Stimulated activated naive CD8-positive, alpha-beta T cell treated with anti-CD3 and anti-CD28 coated beads, Interleukin-15, amount 100 ng/mL, for 72 hours (primary cell): ENCODE results near the gene TSHZ2.
"Not testable (repeated sequence)": the region's sequence is repeated elsewhere in the genome, so short reads cannot be mapped to it uniquely, and the experiment has no call there.

Source experiments
- ATAC-seq: fragments of 150-1000 bp; cut with Tn5 transposase; 2 replicates; pipeline ENCODE4 v1.10.0; 2021; ENCODE audit warnings: mild to moderate bottlenecking, moderate library complexity
- DNase-seq, 2 donors: peaks; one replicate each; pipeline ENCODE4 v3.0.0; 2021 to 2022
- H3K27ac Mint-ChIP-seq, 2 donors: one replicate each; pipeline ENCODE4 v1.8.0; 2022; ENCODE audit warnings: mild to moderate bottlenecking in 2 of 2, mixed read lengths in 2 of 2, moderate library complexity in 2 of 2
- H3K27me3 Mint-ChIP-seq: one replicate; pipeline ENCODE4 v1.8.0; 2022; ENCODE audit warnings: mixed read lengths
- H3K4me1 Mint-ChIP-seq: one replicate; pipeline ENCODE4 v1.8.0; 2022; ENCODE audit warnings: mild to moderate bottlenecking, mixed read lengths
- H3K4me3 Mint-ChIP-seq, 2 donors: one replicate each; pipeline ENCODE4 v1.8.0; 2022; ENCODE audit warnings: mild to moderate bottlenecking in 2 of 2, mixed read lengths in 2 of 2, moderate library complexity in 1 of 2
- H3K9me3 Mint-ChIP-seq, 2 donors: one replicate each; pipeline ENCODE4 v1.8.0; 2022; ENCODE audit warnings: mixed read lengths in 2 of 2

TSHZ2 gene

DNA sequence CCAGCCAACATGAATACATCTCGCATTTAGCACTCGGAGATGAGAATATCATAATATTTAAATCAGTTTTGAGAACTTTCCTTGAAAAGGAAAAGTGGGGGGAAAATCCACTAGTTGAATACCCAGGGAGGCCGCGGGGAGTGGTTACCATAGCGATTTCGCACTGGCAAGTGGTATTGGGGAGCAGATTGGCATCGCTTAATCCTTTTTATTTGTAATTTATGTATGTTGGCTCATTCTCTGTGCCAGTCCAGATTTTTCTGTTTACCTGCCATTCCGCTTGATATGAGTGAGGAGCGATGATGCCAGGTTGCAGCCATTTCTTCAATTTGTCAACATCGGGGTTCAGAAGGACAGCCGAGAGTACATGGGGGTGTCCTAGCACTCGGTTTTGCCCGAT lies 329.7 kb downstream of the TSHZ2 start:
- no peak for ATAC-seq
- H3K27me3 Mint-ChIP-seq: peaks cover 5% of the 10 kb centered on the region
- H3K9me3 Mint-ChIP-seq: no peaks in the 10 kb centered on the region
- H3K4me1 Mint-ChIP-seq: no peaks in the 10 kb centered on the region
- no peak overlapping the region for H3K4me3 Mint-ChIP-seq
- DNase-seq: no peak
- no peak overlapping the region for H3K27ac Mint-ChIP-seq

DNA sequence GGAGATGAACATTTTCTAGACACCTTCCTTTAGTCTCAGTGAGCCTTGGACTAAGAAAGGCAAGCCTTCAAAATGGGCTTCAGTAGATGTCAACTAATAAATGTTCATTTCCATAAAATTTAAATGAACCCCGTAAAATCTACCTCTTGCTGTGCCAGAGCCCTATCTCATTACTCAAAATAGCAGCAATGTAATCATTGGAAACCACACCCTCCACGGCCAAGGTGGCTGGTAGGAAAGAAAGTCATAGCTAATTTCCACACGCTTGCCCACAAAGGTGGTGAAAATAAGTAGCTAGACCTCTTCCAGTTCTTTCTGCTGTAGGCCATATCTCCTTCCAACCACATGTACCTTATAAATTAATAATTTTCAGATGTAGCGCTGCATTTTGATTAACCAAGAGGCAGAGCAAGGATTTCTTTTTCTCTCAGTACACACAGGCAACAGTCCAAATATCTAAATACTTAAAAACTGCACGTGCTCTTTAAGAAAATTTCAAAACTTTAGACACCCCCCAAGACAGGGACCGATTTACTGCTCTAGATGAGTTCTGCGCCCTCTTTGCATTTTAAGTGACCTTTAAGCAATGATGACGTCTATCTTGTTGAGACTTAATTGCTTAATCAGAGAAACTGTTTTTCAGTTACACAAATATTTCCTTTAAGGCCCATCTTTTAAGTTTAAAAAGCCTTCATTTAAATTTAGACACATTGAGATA lies 330.7 kb downstream of the TSHZ2 start:
- Mint-ChIP-seq H3K4me1 (no peaks in the 10 kb centered on the region), H3K27ac (no peak overlapping the region), H3K9me3 (no peaks in the 10 kb centered on the region), H3K4me3 (no peak overlapping the region), H3K27me3 (peaks cover 5% of the 10 kb centered on the region)
- DNase-seq (no peak), ATAC-seq (no peak)

DNA sequence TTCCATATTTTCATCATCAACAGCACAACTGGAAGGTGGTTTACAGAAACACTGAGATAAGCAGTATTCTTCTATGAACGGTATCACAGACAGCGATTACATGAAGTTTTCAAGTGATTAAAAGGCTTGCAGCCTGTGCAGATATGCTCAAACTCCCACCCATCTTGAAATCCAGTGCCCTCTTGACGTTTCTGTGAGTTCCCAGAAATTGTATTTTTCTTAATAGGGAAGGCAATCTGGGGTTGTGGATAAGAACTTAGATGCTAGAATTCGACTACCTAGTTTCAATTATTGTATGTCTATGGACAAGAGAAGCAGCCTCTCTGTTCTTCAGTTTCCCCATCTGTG lies 331.2 kb downstream of the TSHZ2 start:
- peaks cover 5% of the 10 kb centered on the region for H3K27me3 Mint-ChIP-seq
- ATAC-seq (no peak), DNase-seq (no peak)
- H3K27ac Mint-ChIP-seq: no peak overlapping the region
- no peaks in the 10 kb centered on the region for H3K4me1 Mint-ChIP-seq
- H3K4me3 Mint-ChIP-seq: no peak overlapping the region
- H3K9me3 Mint-ChIP-seq: no peaks in the 10 kb centered on the region

DNA sequence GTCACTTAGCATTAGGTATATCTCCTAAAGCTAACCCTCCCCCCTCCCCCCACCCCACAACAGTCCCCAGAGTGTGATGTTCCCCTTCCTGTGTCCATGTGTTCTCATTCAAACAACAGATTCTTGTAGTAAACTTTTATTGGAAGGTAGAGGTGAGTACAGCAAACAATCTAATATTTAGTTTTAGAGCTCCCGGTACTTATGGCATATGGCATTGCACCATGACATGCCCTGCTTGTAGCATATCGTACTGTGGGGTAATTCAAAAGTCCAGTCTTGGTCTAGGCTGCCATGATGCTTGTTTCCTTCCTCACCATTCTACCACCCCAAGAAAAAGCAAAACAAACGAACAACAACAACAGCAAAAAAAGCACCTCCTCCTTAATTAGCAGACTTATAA lies 332.0 kb downstream of the TSHZ2 start:
- ATAC-seq (no peak), DNase-seq (no peak)
- Mint-ChIP-seq H3K4me3 (no peak overlapping the region), H3K27me3 (peaks cover 5% of the 10 kb centered on the region), H3K4me1 (no peaks in the 10 kb centered on the region), H3K27ac (no peak overlapping the region), H3K9me3 (no peaks in the 10 kb centered on the region)

DNA sequence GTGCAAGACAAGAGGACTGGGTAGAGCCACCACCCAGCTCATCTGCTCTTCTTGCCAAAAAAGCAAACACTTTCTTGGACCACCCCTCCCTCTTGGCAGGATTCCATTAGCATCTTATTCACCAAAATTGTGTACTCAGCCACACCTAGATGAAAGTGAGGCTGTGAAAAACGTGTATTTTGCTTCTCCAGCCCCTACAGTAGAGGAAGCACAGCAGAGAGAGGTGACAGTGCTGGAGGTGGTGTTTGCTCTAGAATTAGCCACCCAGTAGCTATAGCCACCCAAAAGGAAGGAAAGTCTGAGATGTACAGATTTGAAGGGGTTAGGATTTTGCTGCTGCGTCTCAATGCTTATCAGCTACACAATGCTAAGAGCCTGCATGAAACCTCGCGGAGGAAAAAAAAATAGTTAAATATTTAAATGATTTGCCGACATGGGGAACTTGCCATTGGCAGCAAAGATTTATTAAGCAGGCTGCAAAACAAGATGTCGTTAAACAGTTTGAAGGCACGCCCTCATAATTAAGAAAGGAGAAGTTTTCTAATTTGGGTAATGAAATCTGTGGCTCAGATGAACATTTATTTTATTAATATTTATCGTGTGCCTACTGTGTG lies 334.1 kb downstream of the TSHZ2 start:
- no peak for DNase-seq
- H3K9me3 Mint-ChIP-seq: no peaks in the 10 kb centered on the region

DNA sequence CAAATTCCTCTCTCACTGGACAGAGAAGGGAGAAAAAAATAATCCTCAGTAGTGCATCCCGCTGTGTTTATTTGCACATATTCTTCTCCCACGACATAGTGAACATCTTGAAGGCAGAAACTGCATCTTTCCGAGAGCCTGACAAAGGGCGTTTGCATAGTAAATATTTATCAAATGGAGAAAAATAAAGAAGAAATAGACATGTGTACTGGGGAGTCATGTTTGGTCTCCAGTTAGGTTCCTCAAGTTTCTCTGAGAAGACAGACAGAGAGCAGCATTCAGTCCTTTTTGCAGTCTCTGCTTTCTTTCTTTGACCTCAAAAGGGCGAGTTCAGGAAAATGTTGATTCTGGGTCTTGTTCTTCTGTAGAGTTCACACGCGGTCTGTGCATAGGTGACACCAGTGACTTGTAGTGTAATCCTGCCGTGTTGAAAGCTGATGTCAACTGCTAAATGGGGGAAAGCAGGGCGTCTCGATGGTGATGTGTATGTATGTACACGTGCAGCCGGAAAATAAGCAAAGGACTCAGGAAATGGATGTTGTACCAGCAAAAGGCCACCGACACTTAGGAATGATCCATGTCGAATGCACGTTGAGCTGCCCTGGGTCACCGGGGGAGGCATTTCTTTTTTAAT lies 335.9 kb downstream of the TSHZ2 start:
- ATAC-seq: no peak
- Mint-ChIP-seq H3K4me1 (no peaks in the 10 kb centered on the region), H3K9me3 (no peaks in the 10 kb centered on the region), H3K27me3 (peaks cover 5% of the 10 kb centered on the region), H3K27ac (no peak overlapping the region), H3K4me3 (no peak overlapping the region)
- DNase-seq: no peak

More for the DNA sequence above, 334.1 kb downstream of the TSHZ2 start:
- H3K27me3 Mint-ChIP-seq: peaks cover 5% of the 10 kb centered on the region
- no peaks in the 10 kb centered on the region for H3K4me1 Mint-ChIP-seq
- ATAC-seq: no peak
- no peak overlapping the region for H3K4me3 Mint-ChIP-seq
- no peak overlapping the region for H3K27ac Mint-ChIP-seq

DNA sequence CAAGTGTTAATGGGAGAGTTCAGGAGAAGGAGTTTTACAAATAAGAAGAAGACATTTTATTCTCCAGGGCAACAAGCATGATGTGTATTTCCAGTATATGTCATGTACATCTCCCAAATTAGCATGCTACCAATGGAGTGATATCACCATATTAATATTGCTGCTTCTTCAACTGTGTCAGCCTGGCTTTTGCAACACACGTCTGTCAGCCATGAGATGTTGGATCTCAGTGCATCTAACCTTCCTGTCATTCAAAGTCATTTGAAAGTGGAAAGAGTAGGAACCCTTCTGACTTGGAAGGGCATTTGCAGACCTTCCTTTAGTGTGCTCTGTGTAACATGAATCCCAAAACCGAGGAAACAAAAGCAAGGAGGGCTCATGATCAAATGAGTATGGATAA lies 337.4 kb downstream of the TSHZ2 start:
- Mint-ChIP-seq H3K4me1 (no peaks in the 10 kb centered on the region), H3K27me3 (peaks cover 5% of the 10 kb centered on the region), H3K27ac (peak overlapping the region in 1 of 2 donors; percentile 2), H3K9me3 (no peaks in the 10 kb centered on the region), H3K4me3 (no peak overlapping the region)
- DNase-seq (no peak), ATAC-seq (no peak)

DNA sequence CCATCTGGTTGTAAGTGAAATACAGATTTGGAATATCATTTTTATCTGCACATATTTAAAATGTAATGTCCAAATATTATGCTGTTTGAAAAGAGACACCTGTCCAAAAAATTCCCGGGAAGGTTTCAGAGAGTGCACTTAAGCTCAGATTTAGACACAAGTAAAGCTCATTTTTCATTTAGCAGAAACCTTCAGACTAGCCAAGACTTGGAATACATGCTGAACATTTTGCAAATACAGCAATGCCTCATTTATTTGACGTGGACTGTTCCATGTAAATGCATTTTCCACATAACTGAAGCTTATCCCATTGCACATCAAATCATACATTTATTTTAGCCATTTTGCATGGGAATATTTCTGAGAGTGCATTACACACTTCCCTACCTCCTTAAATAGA lies 340.8 kb downstream of the TSHZ2 start:
- no peak for DNase-seq
- H3K4me1 Mint-ChIP-seq: no peaks in the 10 kb centered on the region
- H3K9me3 Mint-ChIP-seq: no peaks in the 10 kb centered on the region
- no peak for ATAC-seq
- no peak overlapping the region for H3K4me3 Mint-ChIP-seq
- H3K27ac Mint-ChIP-seq: no peak overlapping the region
- H3K27me3 Mint-ChIP-seq: no peaks in the 10 kb centered on the region

DNA sequence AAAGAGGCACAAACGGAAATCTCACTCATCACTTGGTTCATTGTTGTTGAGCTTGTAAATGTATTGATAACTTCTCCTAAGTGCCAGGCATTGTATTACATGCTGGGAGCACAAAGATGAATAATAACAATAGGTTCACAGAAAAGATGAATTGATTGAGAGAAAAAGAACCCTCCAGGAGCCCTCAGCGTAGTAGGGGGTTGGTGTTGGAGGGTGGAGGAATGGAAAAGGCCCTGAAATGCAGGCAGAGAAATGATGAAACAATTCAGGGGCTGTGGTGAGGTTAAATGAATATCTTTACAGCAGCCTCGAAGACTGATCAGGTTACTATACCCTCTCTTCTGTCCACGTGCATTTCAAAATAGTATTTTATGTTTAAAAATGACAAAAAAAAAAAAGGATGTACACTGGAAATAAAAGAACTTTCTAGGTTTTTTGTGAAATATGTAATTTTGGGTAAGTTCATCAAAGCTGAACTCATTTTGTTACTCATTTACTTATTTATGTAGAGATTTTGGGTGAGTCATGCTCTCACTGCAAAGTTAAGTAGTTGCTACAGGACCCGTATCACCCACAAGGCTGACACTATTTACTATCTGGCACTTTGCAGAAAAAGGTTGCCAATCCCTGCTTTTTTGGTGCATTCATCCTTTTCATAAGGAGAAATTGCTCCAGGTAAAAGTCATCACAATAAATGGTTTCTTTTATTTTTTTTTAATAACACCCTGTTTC lies 344.2 kb downstream of the TSHZ2 start:
- Mint-ChIP-seq H3K27ac (no peak overlapping the region), H3K4me3 (no peak overlapping the region), H3K9me3 (peaks cover 0 to 11% of the 10 kb centered on the region in 2 donors), H3K4me1 (peaks cover 6% of the 10 kb centered on the region), H3K27me3 (no peaks in the 10 kb centered on the region)
- no peak for ATAC-seq
- DNase-seq: no peak

DNA sequence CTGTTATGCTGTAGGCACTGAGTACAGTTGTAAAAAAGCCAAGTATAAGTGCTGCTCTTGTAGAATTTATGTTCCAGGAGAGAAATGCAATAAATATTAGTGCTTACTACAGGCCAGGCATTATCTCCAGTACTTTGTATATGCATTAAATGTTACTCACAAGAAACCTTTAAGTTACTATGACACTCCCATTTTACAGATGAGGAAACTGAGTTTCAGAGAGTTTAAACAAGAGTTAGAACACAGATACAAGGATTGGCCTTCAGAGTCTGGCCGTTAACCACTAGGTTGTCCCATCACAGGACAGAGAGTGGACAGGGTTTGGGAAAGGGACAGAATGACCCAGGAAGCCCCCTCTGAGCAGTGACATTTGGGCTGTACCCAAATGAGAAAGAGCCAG lies 347.0 kb downstream of the TSHZ2 start:
- peaks cover 4 to 18% of the 10 kb centered on the region in 2 donors for H3K9me3 Mint-ChIP-seq
- H3K27ac Mint-ChIP-seq: no peak overlapping the region
- no peak for ATAC-seq
- H3K4me1 Mint-ChIP-seq: peaks cover 22% of the 10 kb centered on the region
- H3K4me3 Mint-ChIP-seq: no peak overlapping the region
- H3K27me3 Mint-ChIP-seq: no peaks in the 10 kb centered on the region
- DNase-seq: no peak

DNA sequence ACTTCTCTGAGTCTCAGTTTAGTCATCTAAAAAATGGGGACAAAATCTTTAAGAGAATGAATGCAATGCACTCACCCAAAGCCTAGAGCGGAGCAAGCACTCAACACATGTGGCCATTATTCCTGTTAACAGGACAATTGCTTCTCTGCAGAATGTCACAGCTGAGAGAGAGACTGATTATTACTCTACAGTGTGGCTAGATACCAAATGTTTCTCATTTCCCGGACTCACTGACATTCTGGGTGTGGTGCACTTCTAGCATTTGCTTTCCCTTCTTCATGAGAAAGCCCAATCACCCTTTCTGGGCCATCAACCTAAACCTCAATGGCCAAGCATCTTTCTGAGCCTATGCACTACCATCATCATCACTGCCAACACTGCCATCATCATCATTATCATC lies 347.6 kb downstream of the TSHZ2 start:
- no peaks in the 10 kb centered on the region for H3K27me3 Mint-ChIP-seq
- peaks cover 4 to 18% of the 10 kb centered on the region in 2 donors for H3K9me3 Mint-ChIP-seq
- H3K4me1 Mint-ChIP-seq: peaks cover 28% of the 10 kb centered on the region
- DNase-seq: no peak
- no peak for ATAC-seq
- H3K4me3 Mint-ChIP-seq: no peak overlapping the region
- no peak overlapping the region for H3K27ac Mint-ChIP-seq

DNA sequence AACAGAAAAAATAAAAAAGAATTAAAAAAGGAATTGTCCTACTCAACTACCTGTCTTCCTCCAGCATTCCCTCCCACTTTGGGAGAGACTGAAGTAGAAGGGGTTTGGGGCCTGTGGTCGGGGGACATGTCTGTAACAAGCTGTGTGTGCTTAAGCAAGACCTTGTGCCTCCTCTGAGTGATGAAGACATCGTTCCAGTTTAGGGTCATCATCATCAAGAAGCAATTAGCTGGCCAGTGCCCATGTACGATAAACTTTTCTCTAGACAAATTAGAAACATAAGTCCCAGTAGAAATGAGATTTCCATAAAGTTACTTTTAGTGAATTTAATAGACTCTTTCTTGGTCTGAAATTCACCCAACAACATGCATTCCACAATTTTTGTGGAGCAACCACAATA lies 348.5 kb downstream of the TSHZ2 start:
- H3K4me1 Mint-ChIP-seq: peaks cover 28% of the 10 kb centered on the region
- H3K27me3 Mint-ChIP-seq: no peaks in the 10 kb centered on the region
- H3K9me3 Mint-ChIP-seq: peaks cover 4 to 18% of the 10 kb centered on the region in 2 donors
- no peak overlapping the region for H3K27ac Mint-ChIP-seq
- H3K4me3 Mint-ChIP-seq: no peak overlapping the region
- DNase-seq (no peak), ATAC-seq (no peak)

DNA sequence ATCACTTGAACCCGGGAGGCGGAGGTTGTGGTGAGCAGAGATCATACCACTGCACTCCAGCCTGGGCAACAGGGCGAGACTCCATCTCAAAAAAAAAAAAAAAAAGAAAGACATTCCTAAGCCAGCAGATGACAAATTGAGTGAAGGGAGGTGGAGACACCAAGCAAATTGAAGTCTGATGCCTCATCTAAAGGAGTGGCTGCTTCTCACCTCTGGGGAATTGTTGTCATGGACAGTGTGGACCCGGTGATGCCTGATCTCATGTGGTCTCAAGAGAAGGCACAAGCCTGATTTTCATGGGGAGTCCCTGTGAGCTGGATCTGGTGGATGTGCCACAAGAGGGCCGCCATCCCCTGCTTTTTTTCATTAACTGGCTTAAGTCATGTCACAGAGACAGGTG lies 349.4 kb downstream of the TSHZ2 start:
- peaks cover 28% of the 10 kb centered on the region for H3K4me1 Mint-ChIP-seq
- H3K27me3 Mint-ChIP-seq: no peaks in the 10 kb centered on the region
- ATAC-seq (no peak), DNase-seq (no peak)
- no peak overlapping the region for H3K4me3 Mint-ChIP-seq
- H3K9me3 Mint-ChIP-seq: peaks cover 4 to 18% of the 10 kb centered on the region in 2 donors
- H3K27ac Mint-ChIP-seq: no peak overlapping the region

DNA sequence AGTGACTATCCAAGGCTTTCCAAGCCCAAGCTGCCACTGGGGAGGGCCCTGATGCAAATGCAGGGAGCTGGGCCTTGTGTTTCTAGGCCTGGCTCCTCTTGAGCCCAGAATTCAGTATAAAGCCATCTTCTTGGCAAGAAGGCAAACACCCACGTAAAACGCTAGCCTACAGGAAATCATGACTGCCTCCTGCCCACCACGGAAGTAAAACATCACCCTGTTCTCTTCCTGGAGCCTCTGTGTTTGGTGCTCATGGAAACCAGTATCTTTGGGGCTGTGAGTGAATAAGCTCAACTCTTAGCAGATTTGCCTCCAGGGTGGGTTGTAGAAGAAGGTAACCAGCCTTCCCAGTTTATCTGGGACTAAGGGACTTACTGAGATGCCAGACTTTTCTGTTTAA lies 350.5 kb downstream of the TSHZ2 start:
- H3K9me3 Mint-ChIP-seq: peaks cover 4 to 22% of the 10 kb centered on the region in 2 donors
- H3K4me3 Mint-ChIP-seq: peak overlapping the region in 1 of 2 donors; percentile 71
- peaks cover 28% of the 10 kb centered on the region for H3K4me1 Mint-ChIP-seq
- H3K27me3 Mint-ChIP-seq: no peaks in the 10 kb centered on the region
- H3K27ac Mint-ChIP-seq: peak overlapping the region; percentile 87 to 89
- DNase-seq (peak; percentile 16 to 24), ATAC-seq (peak; percentile 78)

DNA sequence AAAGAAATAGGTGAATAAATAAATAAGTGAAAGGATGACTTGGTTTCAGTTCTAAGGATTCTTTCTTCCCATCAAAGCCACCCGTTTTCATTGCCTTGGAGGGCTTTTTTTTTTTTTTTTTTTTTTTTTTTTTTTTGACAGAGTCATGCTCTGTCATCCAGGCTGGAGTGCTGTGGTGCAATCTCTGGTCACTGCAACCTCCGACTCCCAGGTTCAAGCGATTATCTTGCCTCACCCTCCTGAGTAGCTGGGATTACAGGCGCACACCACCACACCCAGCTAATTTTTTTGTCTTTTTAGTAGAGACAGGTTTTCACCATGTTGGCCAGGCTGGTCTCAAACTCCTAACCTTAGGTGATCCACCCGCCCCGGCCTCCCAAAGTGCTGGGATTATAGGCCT lies 351.3 kb downstream of the TSHZ2 start:
- not testable (repeated sequence) for DNase-seq, H3K4me3 Mint-ChIP-seq, H3K27ac Mint-ChIP-seq, ATAC-seq, H3K27me3 Mint-ChIP-seq
- Mint-ChIP-seq H3K9me3 (peaks cover 4 to 24% of the 10 kb centered on the region in 2 donors), H3K4me1 (peaks cover 28% of the 10 kb centered on the region)

DNA sequence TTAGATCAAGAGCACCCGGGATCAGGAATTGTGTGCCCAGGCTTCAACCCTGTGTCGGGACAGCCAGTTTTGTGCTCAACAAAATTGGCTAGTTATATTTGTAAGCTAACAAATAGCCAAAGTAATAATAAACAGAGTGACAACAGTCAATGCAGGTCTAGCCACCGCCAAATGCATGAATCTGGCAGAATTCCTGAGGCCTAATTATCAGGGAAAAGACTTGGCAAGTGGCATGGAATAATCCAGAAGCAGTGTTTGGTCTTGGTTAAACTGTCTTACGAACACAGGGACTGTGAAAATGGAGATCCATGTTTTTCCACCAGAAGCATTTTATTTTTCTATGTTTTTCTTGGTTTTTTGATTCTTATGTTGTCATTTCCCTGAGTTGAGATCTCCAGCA lies 352.7 kb downstream of the TSHZ2 start:
- no peaks in the 10 kb centered on the region for H3K27me3 Mint-ChIP-seq
- H3K4me3 Mint-ChIP-seq: no peak overlapping the region
- peaks cover 28% of the 10 kb centered on the region for H3K4me1 Mint-ChIP-seq
- H3K9me3 Mint-ChIP-seq: peaks cover 4 to 18% of the 10 kb centered on the region in 2 donors
- no peak for DNase-seq
- no peak for ATAC-seq
- no peak overlapping the region for H3K27ac Mint-ChIP-seq
